Measurements from ENCODE around the gene CCDC146. TPM values are rescaled to one million over a fixed set of nuclear protein-coding genes. Genes with fewer than 3 reads are reported as not detected.
"Not testable (repeated sequence)": the region's sequence is repeated elsewhere in the genome, so short reads cannot be mapped to it uniquely, and the experiment has no call there.

The CCDC146 gene
- total and polyA plus RNA-seq, 2 experiments from 2014 or later = 1.9 to 4.0 TPM

- H3K79me2 ChIP-seq; H2AFZ ChIP-seq; H3K27me3 ChIP-seq; H3K27ac ChIP-seq; H4K20me1 ChIP-seq (ENCODE audit: insufficient read depth, poor library complexity, severe bottlenecking); H3K9me3 ChIP-seq (ENCODE audit: low read depth); H3K4me3 ChIP-seq; H3K4me1 ChIP-seq (ENCODE audit: insufficient read depth); DNase-seq (ENCODE audit: low spot score); H3K9me2 ChIP-seq (replicated peaks; ENCODE audit: insufficient read depth); H3K36me3 ChIP-seq (replicated peaks; ENCODE audit: insufficient read depth, low read depth); H3K4me2 ChIP-seq: not testable (repeated sequence)
- 100% methylated on average over 3 of the region's 3 CpGs for WGBS (ENCODE audit: low lambda C conversion rate, missing lambda C conversion rate)
Observed at GRCh38 chr7:77100501-77100900, 21.9 kb upstream of the CCDC146 start.

GRCh38 chr7:77101187-77101586, 21.2 kb upstream of the CCDC146 start:
- H3K9me2 ChIP-seq (replicated peaks; ENCODE audit: insufficient read depth); DNase-seq (ENCODE audit: low spot score); H3K79me2 ChIP-seq; H4K20me1 ChIP-seq (ENCODE audit: insufficient read depth, poor library complexity, severe bottlenecking); H3K9me3 ChIP-seq (ENCODE audit: low read depth); H3K4me1 ChIP-seq (ENCODE audit: insufficient read depth); H3K4me2 ChIP-seq; H2AFZ ChIP-seq; H3K36me3 ChIP-seq (replicated peaks; ENCODE audit: insufficient read depth, low read depth); H3K27ac ChIP-seq; H3K4me3 ChIP-seq; H3K27me3 ChIP-seq: not testable (repeated sequence)
- WGBS (ENCODE audit: low lambda C conversion rate, missing lambda C conversion rate) = 88% methylated on average over 1 of the region's 1 CpG

- not testable (repeated sequence) for H3K9me2 ChIP-seq (replicated peaks; ENCODE audit: insufficient read depth); H2AFZ ChIP-seq; H3K4me2 ChIP-seq; H3K9me3 ChIP-seq (ENCODE audit: low read depth); H3K27ac ChIP-seq; H3K4me3 ChIP-seq; H4K20me1 ChIP-seq (ENCODE audit: insufficient read depth, poor library complexity, severe bottlenecking); H3K27me3 ChIP-seq; H3K4me1 ChIP-seq (ENCODE audit: insufficient read depth); H3K79me2 ChIP-seq; DNase-seq (ENCODE audit: low spot score); H3K36me3 ChIP-seq (replicated peaks; ENCODE audit: insufficient read depth, low read depth)
Observed at GRCh38 chr7:77102671-77103070, 19.7 kb upstream of the CCDC146 start.

GRCh38 chr7:77105904-77106303, 16.5 kb upstream of the CCDC146 start:
- H3K27ac ChIP-seq = not testable (repeated sequence)
- WGBS (ENCODE audit: low lambda C conversion rate, missing lambda C conversion rate) = 89% methylated on average over 3 of the region's 3 CpGs

GRCh38 chr7:77107659-77108058, 14.8 kb upstream of the CCDC146 start:
- H3K9me3 ChIP-seq (ENCODE audit: low read depth); H3K4me3 ChIP-seq; H4K20me1 ChIP-seq (ENCODE audit: insufficient read depth, poor library complexity, severe bottlenecking); H2AFZ ChIP-seq; H3K27me3 ChIP-seq; H3K79me2 ChIP-seq; H3K4me2 ChIP-seq; H3K4me1 ChIP-seq (ENCODE audit: insufficient read depth); H3K36me3 ChIP-seq (replicated peaks; ENCODE audit: insufficient read depth, low read depth); H3K9me2 ChIP-seq (replicated peaks; ENCODE audit: insufficient read depth); DNase-seq (ENCODE audit: low spot score): not testable (repeated sequence)
- H3K27ac ChIP-seq = peak overlapping the region; percentile 63
- 49% methylated on average over 3 of the region's 3 CpGs for WGBS (ENCODE audit: low lambda C conversion rate, missing lambda C conversion rate)

More at GRCh38 chr7:77105904-77106303, 16.5 kb upstream of the CCDC146 start:
- H3K4me1 ChIP-seq (ENCODE audit: insufficient read depth); H3K4me2 ChIP-seq; DNase-seq (ENCODE audit: low spot score); H3K4me3 ChIP-seq; H3K36me3 ChIP-seq (replicated peaks; ENCODE audit: insufficient read depth, low read depth); H3K79me2 ChIP-seq; H3K27me3 ChIP-seq; H4K20me1 ChIP-seq (ENCODE audit: insufficient read depth, poor library complexity, severe bottlenecking); H2AFZ ChIP-seq; H3K9me3 ChIP-seq (ENCODE audit: low read depth); H3K9me2 ChIP-seq (replicated peaks; ENCODE audit: insufficient read depth): not testable (repeated sequence)

- H3K36me3 ChIP-seq (replicated peaks; ENCODE audit: insufficient read depth, low read depth); H3K4me3 ChIP-seq; H2AFZ ChIP-seq; H4K20me1 ChIP-seq (ENCODE audit: insufficient read depth, poor library complexity, severe bottlenecking); H3K4me2 ChIP-seq; H3K27me3 ChIP-seq; H3K9me2 ChIP-seq (replicated peaks; ENCODE audit: insufficient read depth); H3K4me1 ChIP-seq (ENCODE audit: insufficient read depth); H3K9me3 ChIP-seq (ENCODE audit: low read depth); DNase-seq (ENCODE audit: low spot score); H3K27ac ChIP-seq; H3K79me2 ChIP-seq: not testable (repeated sequence)
- WGBS (ENCODE audit: low lambda C conversion rate, missing lambda C conversion rate) = 69% methylated on average over 1 of the region's 1 CpG
Observed at GRCh38 chr7:77108362-77108761, 14.1 kb upstream of the CCDC146 start.

- not testable (repeated sequence) for DNase-seq (ENCODE audit: low spot score); H2AFZ ChIP-seq; H3K4me1 ChIP-seq (ENCODE audit: insufficient read depth); H3K4me2 ChIP-seq; H3K4me3 ChIP-seq; H3K9me3 ChIP-seq (ENCODE audit: low read depth); H3K27ac ChIP-seq; H4K20me1 ChIP-seq (ENCODE audit: insufficient read depth, poor library complexity, severe bottlenecking); H3K79me2 ChIP-seq; H3K9me2 ChIP-seq (replicated peaks; ENCODE audit: insufficient read depth); H3K27me3 ChIP-seq; H3K36me3 ChIP-seq (replicated peaks; ENCODE audit: insufficient read depth, low read depth)
- WGBS (ENCODE audit: low lambda C conversion rate, missing lambda C conversion rate) = 32% methylated on average over 2 of the region's 2 CpGs
- TF ChIP-seq CTCF (IDR thresholded peaks at IDR 0.05; ENCODE audit: poor library complexity) = peak; percentile 50
Observed at GRCh38 chr7:77112719-77113306, 9.6 kb upstream of the CCDC146 start.
